A673 (cell line): ENCODE results near the gene KCND2. TPM values are rescaled to one million over a fixed set of nuclear protein-coding genes. Genes with fewer than 3 reads are reported as not detected.

ENCODE experiments used
- BruUV-seq: library from RNA; stranded (reverse); fragments of 400-500 nt; replicated peaks from 2 replicates; lab custom pipeline; 2021; lab: Mats Ljungman, UMichigan
- CTCF ChIA-PET: fragments of 300-600 bp; sonication (Branson Sonifier 250); formaldehyde crosslinking; loops from one replicate; lab custom pipeline; 2022; ENCODE audit warnings: antibody characterized with exemption; lab: Charles Lee
- POLR2A ChIA-PET: fragments of 300-600 bp; sonication (Branson Sonifier 250); formaldehyde crosslinking; loops from one replicate; lab custom pipeline; 2022; ENCODE audit warnings: antibody characterized with exemption; ENCODE audit not compliant: low non-redundant PET; lab: Charles Lee
- DNase-seq: peaks from one replicate; pipeline ENCODE4 v3.0.0-alpha.2; 2015; ENCODE audit warnings: low spot score
- H3K27ac ChIP-seq: fragments of 200-600 bp; sonication (generic); 2 replicates; pipeline ENCODE4 v1.5.1; 2016; ENCODE audit warnings: mixed run types, low read depth, mild to moderate bottlenecking, mixed read lengths, antibody characterized with exemption, low read length; ENCODE audit not compliant: poor library complexity, severe bottlenecking
- H3K27me3 ChIP-seq: fragments of 200-600 bp; sonication (generic); replicated peaks from 2 replicates; pipeline ENCODE4 v1.6.1; 2017; ENCODE audit warnings: mixed run types, low read depth, mild to moderate bottlenecking, mixed read lengths, antibody characterized with exemption, low read length; ENCODE audit not compliant: insufficient read depth, poor library complexity
- H3K36me3 ChIP-seq: fragments of 200-600 bp; sonication (generic); 2 replicates; pipeline ENCODE4 v1.6.1; 2016; ENCODE audit warnings: mixed run types, mild to moderate bottlenecking, mixed read lengths, antibody characterized with exemption, low read length; ENCODE audit not compliant: insufficient read depth, poor library complexity, severe bottlenecking
- H3K4me1 ChIP-seq: fragments of 200-600 bp; sonication (generic); 2 replicates; pipeline ENCODE4 v1.6.1; 2017; ENCODE audit warnings: mixed run types, mild to moderate bottlenecking, mixed read lengths, antibody characterized with exemption, low read length; ENCODE audit not compliant: insufficient read depth, poor library complexity, severe bottlenecking
- H3K4me3 ChIP-seq: fragments of 200-600 bp; sonication (generic); 2 replicates; pipeline ENCODE4 v1.5.1; 2016; ENCODE audit warnings: low read depth, mixed run types, mild to moderate bottlenecking, mixed read lengths, low read length; ENCODE audit not compliant: poor library complexity, severe bottlenecking
- H3K9me3 ChIP-seq: fragments of 200-600 bp; sonication (generic); 2 replicates; pipeline ENCODE4 v1.6.1; 2016; ENCODE audit warnings: mixed run types, low read depth, mild to moderate bottlenecking, mixed read lengths, antibody characterized with exemption, low read length; ENCODE audit not compliant: poor library complexity, severe bottlenecking
- CTCF ChIP-seq: fragments of 300-800, 200-600 bp; sonication (generic); conservative IDR thresholded peaks from 2 replicates; pipeline ENCODE4 v1.5.1; 2017; ENCODE audit warnings: low read depth, mild to moderate bottlenecking, antibody characterized with exemption, low read length, moderate library complexity, mixed read lengths
- EZH2 ChIP-seq: fragments of 200-600 bp; sonication (generic); IDR thresholded peaks from 2 replicates; pipeline ENCODE4 v1.6.1; 2017; ENCODE audit warnings: borderline replicate concordance, low read depth, mild to moderate bottlenecking, mixed read lengths, antibody characterized with exemption, low read length; ENCODE audit not compliant: poor library complexity, severe bottlenecking
- intact Hi-C: fragments of 100-400 bp; cut with micrococcal nuclease; formaldehyde crosslinking; loops from one replicate; pipeline ENCODE4 v1.10.0; 2022; ENCODE audit not compliant: unreplicated experiment
- total RNA-seq: library from RNA; stranded (reverse); gene quantifications from 2 replicates; pipeline ENCODE4 v1.2.3, GENCODE V29; 2021

Gene KCND2
- total RNA-seq, 1 experiment from 2014 or later = not detected

- no peaks in the 10 kb centered on the region for H3K9me3 ChIP-seq
- H3K36me3 ChIP-seq = no peaks in the 10 kb centered on the region
- intact Hi-C loops = loop anchor here (5.0 to 10.0 kb wide), 4 partner anchors 283 to 1920 kb away; no protein-coding TSS in a partner anchor
- H3K27ac ChIP-seq = no peak overlapping the region
- POLR2A ChIA-PET = no interaction called here
- no TSS peak for BruUV-seq
- H3K4me3 ChIP-seq = no peak overlapping the region
- TF ChIP-seq EZH2 (no peak), CTCF (no peak)
- H3K27me3 ChIP-seq = peaks cover 23% of the 10 kb centered on the region
- CTCF ChIA-PET = no interaction called here
- DNase-seq = no peak
- H3K4me1 ChIP-seq = peaks cover 4% of the 10 kb centered on the region
Observed at GRCh38 chr7:120274482-120274881, 1.5 kb downstream of the KCND2 start.

- Histone ChIP-seq H3K4me3 (no peak overlapping the region), H3K27ac (no peak overlapping the region), H3K36me3 (no peaks in the 10 kb centered on the region), H3K4me1 (peaks cover 4% of the 10 kb centered on the region), H3K27me3 (peaks cover 23% of the 10 kb centered on the region), H3K9me3 (no peaks in the 10 kb centered on the region)
- intact Hi-C loops = loop anchor here (5.0 to 10.0 kb wide), 4 partner anchors 282 to 1920 kb away; no protein-coding TSS in a partner anchor
- ChIA-PET CTCF (no interaction called here), POLR2A (no interaction called here)
- no peak for TF ChIP-seq EZH2
- no peak for TF ChIP-seq CTCF
- DNase-seq = no peak
- no TSS peak for BruUV-seq
Observed at GRCh38 chr7:120274899-120275298, 1.9 kb downstream of the KCND2 start.

GRCh38 chr7:120276720-120277119 lies 3.7 kb downstream of the KCND2 start:
- no peak for DNase-seq
- Histone ChIP-seq H3K9me3 (no peaks in the 10 kb centered on the region), H3K4me3 (no peak overlapping the region), H3K4me1 (peaks cover 4% of the 10 kb centered on the region), H3K27me3 (peaks cover 23% of the 10 kb centered on the region), H3K36me3 (no peaks in the 10 kb centered on the region), H3K27ac (no peak overlapping the region)
- ChIA-PET CTCF (interaction anchor here (1.1 kb wide), 1 partner anchor 341 kb away, joined by 3 read pairs; no protein-coding TSS in a partner anchor), POLR2A (no interaction called here)
- intact Hi-C loops = loop anchor here (10.0 kb wide), 2 partner anchors 448 to 1922 kb away; no protein-coding TSS in a partner anchor
- no TSS peak for BruUV-seq
- no peak for TF ChIP-seq CTCF
- no peak for TF ChIP-seq EZH2
